ENCODE results near the gene PDSS2. TPM values are rescaled to one million over a fixed set of nuclear protein-coding genes. Genes with fewer than 3 reads are reported as not detected.
"Not testable (repeated sequence)": the region's sequence is repeated elsewhere in the genome, so short reads cannot be mapped to it uniquely, and the experiment has no call there.

PDSS2 gene
- total RNA-seq, 1 donor from 2014 or later: 10.1 TPM

DNA sequence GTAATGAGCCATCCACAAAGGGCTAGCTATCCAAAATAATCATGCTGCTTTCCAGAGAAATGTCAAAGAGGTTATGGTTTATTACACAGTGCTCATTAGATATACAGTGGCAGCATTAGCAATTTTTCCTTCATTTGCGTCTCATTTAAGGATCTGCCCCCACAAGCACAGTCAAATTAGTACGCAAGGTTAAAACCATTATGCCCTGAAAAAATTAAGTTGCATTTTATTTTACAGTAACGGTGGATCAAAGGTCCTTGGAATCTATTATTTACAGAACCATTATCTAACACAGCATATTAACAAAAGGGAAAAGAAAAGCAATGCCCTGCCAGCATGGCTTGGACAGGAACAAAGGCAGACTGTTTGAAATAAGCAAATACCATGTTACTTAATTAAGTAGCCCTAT, 144.8 kb downstream of the PDSS2 start:
- Mint-ChIP-seq H3K4me3 (ENCODE audit: unreplicated experiment) (no peak overlapping the region), H3K27ac (ENCODE audit: unreplicated experiment) (no peak overlapping the region), H3K4me1 (ENCODE audit: low read depth) (peaks cover 4% of the 10 kb centered on the region), H3K36me3 (ENCODE audit: low read depth) (no peaks in the 10 kb centered on the region), H3K9me3 (ENCODE audit: low read depth) (no peaks in the 10 kb centered on the region), H3K27me3 (ENCODE audit: low read depth) (no peaks in the 10 kb centered on the region)
- TF ChIP-seq, protein P1, sequence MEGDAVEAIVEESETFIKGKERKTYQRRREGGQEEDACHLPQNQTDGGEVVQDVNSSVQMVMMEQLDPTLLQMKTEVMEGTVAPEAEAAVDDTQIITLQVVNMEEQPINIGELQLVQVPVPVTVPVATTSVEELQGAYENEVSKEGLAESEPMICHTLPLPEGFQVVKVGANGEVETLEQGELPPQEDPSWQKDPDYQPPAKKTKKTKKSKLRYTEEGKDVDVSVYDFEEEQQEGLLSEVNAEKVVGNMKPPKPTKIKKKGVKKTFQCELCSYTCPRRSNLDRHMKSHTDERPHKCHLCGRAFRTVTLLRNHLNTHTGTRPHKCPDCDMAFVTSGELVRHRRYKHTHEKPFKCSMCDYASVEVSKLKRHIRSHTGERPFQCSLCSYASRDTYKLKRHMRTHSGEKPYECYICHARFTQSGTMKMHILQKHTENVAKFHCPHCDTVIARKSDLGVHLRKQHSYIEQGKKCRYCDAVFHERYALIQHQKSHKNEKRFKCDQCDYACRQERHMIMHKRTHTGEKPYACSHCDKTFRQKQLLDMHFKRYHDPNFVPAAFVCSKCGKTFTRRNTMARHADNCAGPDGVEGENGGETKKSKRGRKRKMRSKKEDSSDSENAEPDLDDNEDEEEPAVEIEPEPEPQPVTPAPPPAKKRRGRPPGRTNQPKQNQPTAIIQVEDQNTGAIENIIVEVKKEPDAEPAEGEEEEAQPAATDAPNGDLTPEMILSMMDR (IDR thresholded peaks at IDR 0.05): no peak
- DNase-seq (ENCODE audit: low spot score): no peak

DNA sequence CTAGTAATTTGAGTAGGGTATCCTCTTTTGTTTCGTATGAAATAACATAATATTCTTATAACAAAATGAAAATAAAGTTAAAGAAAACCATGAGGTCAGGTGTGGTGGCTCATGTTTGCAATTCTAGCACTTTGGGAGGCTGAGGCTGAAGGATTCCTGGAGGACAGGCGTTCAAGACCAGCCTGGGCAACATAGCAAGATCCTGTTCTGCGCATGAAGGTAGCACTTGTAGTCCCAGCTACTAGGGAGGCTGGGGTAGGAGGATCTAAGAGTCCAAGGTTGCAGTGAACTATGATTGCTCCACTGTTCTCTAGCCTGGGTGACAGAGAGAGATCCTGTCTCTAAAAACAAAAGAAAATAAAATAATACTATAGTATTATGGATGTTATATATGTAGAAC, 145.6 kb downstream of the PDSS2 start:
- no peak for DNase-seq (ENCODE audit: low spot score)
- Mint-ChIP-seq H3K27ac (ENCODE audit: unreplicated experiment) (no peak overlapping the region), H3K9me3 (ENCODE audit: low read depth) (no peaks in the 10 kb centered on the region), H3K36me3 (ENCODE audit: low read depth) (no peaks in the 10 kb centered on the region), H3K4me1 (ENCODE audit: low read depth) (peaks cover 4% of the 10 kb centered on the region), H3K4me3 (ENCODE audit: unreplicated experiment) (no peak overlapping the region), H3K27me3 (ENCODE audit: low read depth) (no peaks in the 10 kb centered on the region)
- TF ChIP-seq, protein P1 (IDR thresholded peaks at IDR 0.05): no peak

DNA sequence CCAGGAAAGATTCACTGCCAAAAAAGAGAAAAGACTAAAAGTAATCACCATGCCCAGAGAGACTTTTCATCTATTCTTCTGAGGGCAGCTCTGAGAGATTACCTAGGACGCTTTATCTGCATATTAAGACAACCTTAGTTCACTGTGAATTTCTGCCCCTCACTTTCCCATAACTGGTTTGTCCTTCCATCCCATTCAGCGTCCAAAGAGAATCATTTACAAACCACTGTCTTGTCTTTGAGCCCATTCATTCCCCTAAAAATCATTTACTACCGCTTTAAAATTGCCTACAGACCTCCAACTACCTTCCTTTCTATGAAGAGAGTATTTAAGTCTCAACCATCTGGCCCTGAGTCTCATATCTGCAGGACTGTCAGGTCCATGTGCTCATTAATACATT, 149.0 kb downstream of the PDSS2 start:
- Mint-ChIP-seq H3K36me3 (ENCODE audit: low read depth) (no peaks in the 10 kb centered on the region), H3K27me3 (ENCODE audit: low read depth) (no peaks in the 10 kb centered on the region), H3K9me3 (ENCODE audit: low read depth) (no peaks in the 10 kb centered on the region), H3K4me3 (ENCODE audit: unreplicated experiment) (no peak overlapping the region), H3K27ac (ENCODE audit: unreplicated experiment) (no peak overlapping the region), H3K4me1 (ENCODE audit: low read depth) (no peaks in the 10 kb centered on the region)
- TF ChIP-seq, protein P1 (IDR thresholded peaks at IDR 0.05): no peak
- DNase-seq (ENCODE audit: low spot score): no peak

DNA sequence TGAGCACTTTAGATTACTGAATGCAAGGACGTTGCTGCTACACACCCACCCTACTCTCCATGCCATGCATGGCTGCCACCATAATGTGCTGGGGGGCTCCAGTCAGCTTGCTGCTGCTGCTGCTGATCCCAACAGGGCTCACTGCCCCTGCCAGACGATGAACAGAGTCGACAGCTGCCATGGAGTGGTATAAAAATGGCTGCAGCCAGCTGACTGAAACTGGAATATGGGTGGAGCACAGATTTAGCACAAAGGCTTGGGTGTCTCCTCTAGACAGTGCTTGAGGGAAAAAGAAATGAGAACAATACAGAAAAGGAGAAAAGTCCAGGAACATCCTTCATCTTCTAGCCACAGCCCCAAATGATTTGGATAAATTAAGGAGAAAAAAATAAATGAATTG, 150.7 kb downstream of the PDSS2 start:
- Mint-ChIP-seq H3K27ac (ENCODE audit: unreplicated experiment) (no peak overlapping the region), H3K36me3 (ENCODE audit: low read depth) (no peaks in the 10 kb centered on the region), H3K4me3 (ENCODE audit: unreplicated experiment) (no peak overlapping the region)

DNA sequence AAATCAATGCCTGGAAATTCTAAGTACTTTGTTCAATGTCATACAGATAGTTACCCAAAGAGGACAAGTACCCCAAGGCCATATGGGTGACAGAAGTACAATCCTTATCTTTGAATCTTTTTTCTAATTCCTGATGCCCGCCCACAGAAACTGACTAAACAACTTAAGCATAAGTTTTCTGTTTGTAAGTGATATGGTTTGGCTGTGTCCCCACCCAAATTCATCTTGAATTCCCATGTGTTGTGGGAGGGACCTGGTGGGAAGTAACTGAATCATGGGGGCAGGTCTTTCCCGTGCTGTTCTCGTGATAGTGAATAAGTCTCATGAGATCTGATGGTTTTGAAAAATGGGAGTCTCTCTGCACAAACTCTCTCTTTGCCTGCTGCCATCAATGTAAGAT, 153.4 kb downstream of the PDSS2 start:
- DNase-seq (ENCODE audit: low spot score); H3K4me3 Mint-ChIP-seq (ENCODE audit: unreplicated experiment); H3K9me3 Mint-ChIP-seq (ENCODE audit: low read depth); H3K27me3 Mint-ChIP-seq (ENCODE audit: low read depth); H3K36me3 Mint-ChIP-seq (ENCODE audit: low read depth); H3K4me1 Mint-ChIP-seq (ENCODE audit: low read depth); H3K27ac Mint-ChIP-seq (ENCODE audit: unreplicated experiment): not testable (repeated sequence)

More for the DNA sequence above, 150.7 kb downstream of the PDSS2 start:
- Mint-ChIP-seq H3K27me3 (ENCODE audit: low read depth) (no peaks in the 10 kb centered on the region), H3K4me1 (ENCODE audit: low read depth) (peaks cover 4% of the 10 kb centered on the region), H3K9me3 (ENCODE audit: low read depth) (no peaks in the 10 kb centered on the region)
- TF ChIP-seq, protein P1 (IDR thresholded peaks at IDR 0.05): no peak
- no peak for DNase-seq (ENCODE audit: low spot score)

DNA sequence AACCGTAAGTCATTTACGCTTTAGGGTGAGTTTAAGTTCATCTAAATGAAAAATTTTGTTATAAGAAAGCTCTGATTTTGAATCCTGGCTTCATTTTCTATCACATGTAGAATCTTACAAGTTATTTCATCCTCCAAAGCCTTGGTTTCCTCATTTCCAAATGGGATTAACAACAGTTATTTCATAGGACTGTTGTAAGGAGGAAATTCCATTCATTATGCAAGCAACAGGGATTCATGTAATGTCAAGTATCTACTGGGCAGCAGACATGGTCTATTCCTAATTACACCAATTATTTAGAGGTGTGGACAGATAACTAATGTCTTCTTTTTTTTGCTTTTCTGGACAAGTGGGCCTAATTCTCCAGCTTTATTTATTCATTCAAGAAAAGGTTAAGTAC, 154.0 kb downstream of the PDSS2 start:
- H3K4me1 Mint-ChIP-seq (ENCODE audit: low read depth): peaks cover 4% of the 10 kb centered on the region
- no peak overlapping the region for H3K27ac Mint-ChIP-seq (ENCODE audit: unreplicated experiment)
- no peak for DNase-seq (ENCODE audit: low spot score)
- no peaks in the 10 kb centered on the region for H3K36me3 Mint-ChIP-seq (ENCODE audit: low read depth)
- H3K9me3 Mint-ChIP-seq (ENCODE audit: low read depth): no peaks in the 10 kb centered on the region
- no peaks in the 10 kb centered on the region for H3K27me3 Mint-ChIP-seq (ENCODE audit: low read depth)
- H3K4me3 Mint-ChIP-seq (ENCODE audit: unreplicated experiment): no peak overlapping the region
- TF ChIP-seq, protein P1 (IDR thresholded peaks at IDR 0.05): no peak

All from chondrocyte (in vitro differentiated cells).